Mesenchymal stem cell (in vitro differentiated cells and primary cell): ENCODE measurements around the gene ANKRD12.

Experiments
- DNase-seq: peaks from one replicate; pipeline ENCODE4 v3.0.0-alpha.2; 2013
- H2AFZ ChIP-seq: one replicate; pipeline ENCODE4 v1.6.1; 2013; ENCODE audit warnings: low read depth, mild to moderate bottlenecking, control low read depth, inconsistent platforms, low read length, moderate library complexity
- H2AK5ac ChIP-seq: 2 replicates; pipeline ENCODE4 v1.6.1; 2013; ENCODE audit warnings: low read length, moderate library complexity, mild to moderate bottlenecking, inconsistent platforms; ENCODE audit not compliant: severe bottlenecking
- H2BK120ac ChIP-seq: one replicate; pipeline ENCODE4 v1.6.1; 2013; ENCODE audit warnings: low read depth, mild to moderate bottlenecking, inconsistent platforms, low read length, moderate library complexity
- H2BK12ac ChIP-seq, 2 experiments: one replicate each; pipeline ENCODE4 v1.6.1; 2013; ENCODE audit warnings: inconsistent platforms in 2 of 2, low read length in 2 of 2, mild to moderate bottlenecking in 2 of 2, moderate library complexity in 2 of 2, control low read depth in 1 of 2
- H2BK15ac ChIP-seq: one replicate; pipeline ENCODE4 v1.6.1; 2013; ENCODE audit warnings: mild to moderate bottlenecking, low read depth, inconsistent platforms; ENCODE audit not compliant: poor library complexity, severe bottlenecking
- H2BK5ac ChIP-seq: 2 replicates; pipeline ENCODE4 v1.6.1; 2013; ENCODE audit warnings: low read depth, mild to moderate bottlenecking, low read length, control low read depth, inconsistent platforms; ENCODE audit not compliant: poor library complexity, severe bottlenecking
- H3K14ac ChIP-seq, 2 experiments: one replicate each; pipeline ENCODE4 v1.6.1; 2013; ENCODE audit warnings: inconsistent platforms in 2 of 2, low read length in 2 of 2, control low read depth in 1 of 2, mild to moderate bottlenecking in 1 of 2, moderate library complexity in 1 of 2
- H3K18ac ChIP-seq, 2 experiments: one replicate each; pipeline ENCODE4 v1.6.1; 2013; ENCODE audit warnings: inconsistent platforms in 2 of 2, low read length in 2 of 2, control low read depth in 1 of 2, low read depth in 1 of 2, mild to moderate bottlenecking in 1 of 2
- H3K23ac ChIP-seq, 2 experiments: one replicate each; pipeline ENCODE4 v1.6.1; 2013; ENCODE audit warnings: inconsistent platforms in 2 of 2, low read length in 2 of 2, mild to moderate bottlenecking in 2 of 2, moderate library complexity in 2 of 2, control low read depth in 1 of 2
- H3K27ac ChIP-seq: 2 replicates; pipeline ENCODE4 v1.5.1; 2013; ENCODE audit warnings: mild to moderate bottlenecking, moderate library complexity, low read length, control low read depth, inconsistent platforms; ENCODE audit not compliant: poor library complexity, severe bottlenecking
- H3K27me3 ChIP-seq, 2 experiments: 2 replicates each; pipeline versions ENCODE4 v1.6.1 to v1.7.0; 2013; ENCODE audit warnings: low read length in 2 of 2, mild to moderate bottlenecking in 2 of 2, moderate library complexity in 2 of 2, control low read depth in 1 of 2, inconsistent platforms in 1 of 2; ENCODE audit not compliant: control insufficient read depth in 1 of 2, insufficient read depth in 1 of 2
- H3K36me3 ChIP-seq, 2 experiments: 2 replicates each; pipeline versions ENCODE4 v1.6.1 to v1.7.0; 2013; ENCODE audit warnings: low read length in 2 of 2, control low read depth in 1 of 2, inconsistent platforms in 1 of 2, low read depth in 1 of 2, mild to moderate bottlenecking in 1 of 2; ENCODE audit not compliant: insufficient read depth in 2 of 2, control insufficient read depth in 1 of 2
- H3K4ac ChIP-seq, 2 experiments: one replicate each; pipeline ENCODE4 v1.6.1; 2013; ENCODE audit warnings: inconsistent platforms in 2 of 2, low read length in 2 of 2, mild to moderate bottlenecking in 2 of 2, moderate library complexity in 2 of 2, control low read depth in 1 of 2, low read depth in 1 of 2
- H3K4me1 ChIP-seq: 2 replicates; pipeline ENCODE4 v1.6.1; 2013; ENCODE audit warnings: low read depth, low read length, control low read depth; ENCODE audit not compliant: control insufficient read depth, insufficient read depth
- H3K4me2 ChIP-seq: 2 replicates; pipeline ENCODE4 v1.6.1; 2013; ENCODE audit warnings: low read length, mild to moderate bottlenecking, inconsistent platforms; ENCODE audit not compliant: poor library complexity, severe bottlenecking
- H3K4me3 ChIP-seq, 2 experiments: 2 replicates each; pipeline versions ENCODE4 v1.5.1 to v1.7.0; 2013; ENCODE audit warnings: low read length in 2 of 2, mild to moderate bottlenecking in 2 of 2, control low read depth in 1 of 2, low read depth in 1 of 2; ENCODE audit not compliant: insufficient read depth in 1 of 2
- H3K79me1 ChIP-seq: replicated peaks from 2 replicates; pipeline ENCODE4 v1.6.1; 2013; ENCODE audit warnings: mild to moderate bottlenecking, control low read depth, low read length, inconsistent platforms; ENCODE audit not compliant: poor library complexity, severe bottlenecking
- H3K9ac ChIP-seq: 2 replicates; pipeline ENCODE4 v1.7.0; 2013; ENCODE audit warnings: mild to moderate bottlenecking, low read length, moderate library complexity
- H3K9me3 ChIP-seq: 2 replicates; pipeline ENCODE4 v1.7.0; 2013; ENCODE audit warnings: mild to moderate bottlenecking, low read length; ENCODE audit not compliant: control insufficient read depth
- H4K8ac ChIP-seq: one replicate; pipeline ENCODE4 v1.6.1; 2013; ENCODE audit warnings: inconsistent platforms, mild to moderate bottlenecking, low read length, moderate library complexity
- H4K91ac ChIP-seq: one replicate; pipeline ENCODE4 v1.6.1; 2013; ENCODE audit warnings: mild to moderate bottlenecking, low read length, inconsistent platforms
- WGBS: methylation state at CpG from one replicate; pipeline ENCODE4 v1.1.7; 2013; ENCODE audit warnings: mixed read lengths; 5-methylcytosine and 5-hydroxymethylcytosine counted together

Gene ANKRD12

DNA sequence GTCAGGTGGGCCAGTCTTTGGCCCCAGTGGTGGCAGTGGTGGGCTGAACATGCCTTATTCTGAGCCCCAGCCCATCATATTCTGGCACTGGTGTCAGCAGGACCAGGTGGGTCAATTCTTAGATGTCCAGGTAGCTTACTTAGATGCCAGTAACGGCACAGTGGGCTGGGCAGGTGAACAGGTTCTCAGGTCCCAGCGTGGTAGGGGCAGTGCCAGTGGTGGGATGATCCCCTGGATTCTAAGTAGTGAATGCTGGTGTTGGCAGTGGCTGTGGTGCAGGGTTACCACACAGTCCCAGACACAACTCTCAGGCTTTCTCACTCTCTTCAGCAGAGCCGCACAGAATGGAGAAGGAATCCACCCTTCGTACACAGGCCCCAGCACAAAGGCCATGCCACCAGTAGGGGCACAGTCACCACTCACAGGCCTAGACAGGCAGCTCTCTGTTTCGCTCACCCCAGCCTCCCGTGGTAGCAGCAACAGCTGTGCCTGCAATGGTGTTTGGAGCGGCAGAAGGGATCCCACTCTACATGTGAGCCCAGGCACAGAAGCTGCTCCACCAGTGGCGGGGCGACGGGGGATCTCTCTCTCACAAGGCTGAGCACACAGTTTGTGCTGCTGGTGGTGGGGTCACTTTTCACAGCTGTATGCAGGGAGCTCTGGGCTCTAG is 97.3 kb downstream of the ANKRD12 start:
- no peak overlapping the region for H2AK5ac ChIP-seq
- H2BK120ac ChIP-seq: no peak overlapping the region
- H3K79me1 ChIP-seq: peaks cover 29% of the 10 kb centered on the region
- 97% methylated on average over 10 of the region's 10 CpGs for WGBS
- no peak overlapping the region for H2BK5ac ChIP-seq
- H2BK12ac ChIP-seq: no peak overlapping the region
- H3K9me3 ChIP-seq: peaks cover 16% of the 10 kb centered on the region
- H3K4me2 ChIP-seq: no peak overlapping the region
- no peak overlapping the region for H2AFZ ChIP-seq
- no peak overlapping the region for H2BK15ac ChIP-seq
- H3K27me3 ChIP-seq: no peaks in the 10 kb centered on the region
- no peak overlapping the region for H4K91ac ChIP-seq
- H3K14ac ChIP-seq: no peak overlapping the region
- H3K27ac ChIP-seq: no peak overlapping the region
- no peak for DNase-seq
- H4K8ac ChIP-seq: no peak overlapping the region
- H3K23ac ChIP-seq: no peak overlapping the region
- H3K4me3 ChIP-seq: no peak overlapping the region
- peaks cover 15 to 90% of the 10 kb centered on the region in 2 experiments for H3K36me3 ChIP-seq
- no peak overlapping the region for H3K9ac ChIP-seq
- H3K4ac ChIP-seq: no peak overlapping the region
- no peak overlapping the region for H3K18ac ChIP-seq
- H3K4me1 ChIP-seq: no peaks in the 10 kb centered on the region

GRCh38 chr18:9234528-9234927 is 97.9 kb downstream of the ANKRD12 start:
- Histone ChIP-seq H4K91ac (no peak overlapping the region), H3K4me3 (no peak overlapping the region), H3K27me3 (no peaks in the 10 kb centered on the region), H2BK5ac (no peak overlapping the region), H3K18ac (no peak overlapping the region), H4K8ac (no peak overlapping the region), H2BK120ac (no peak overlapping the region), H3K14ac (no peak overlapping the region), H3K36me3 (peaks cover 15 to 90% of the 10 kb centered on the region in 2 experiments), H3K79me1 (peaks cover 29% of the 10 kb centered on the region), H3K4ac (no peak overlapping the region), H2AK5ac (no peak overlapping the region), H2BK12ac (no peak overlapping the region), H3K4me2 (no peak overlapping the region), H3K9ac (no peak overlapping the region), H2BK15ac (no peak overlapping the region), H3K9me3 (peaks cover 16% of the 10 kb centered on the region), H2AFZ (no peak overlapping the region), H3K27ac (no peak overlapping the region), H3K4me1 (no peaks in the 10 kb centered on the region), H3K23ac (no peak overlapping the region)
- DNase-seq: no peak
- WGBS: 100% methylated on average over 1 of the region's 4 CpGs

GRCh38 chr18:9237981-9238380 is 101.4 kb downstream of the ANKRD12 start:
- Histone ChIP-seq H2BK15ac (no peak overlapping the region), H4K91ac (no peak overlapping the region), H3K36me3 (peaks cover 15 to 99% of the 10 kb centered on the region in 2 experiments), H3K79me1 (peaks cover 18% of the 10 kb centered on the region), H3K4me2 (no peak overlapping the region), H3K4me1 (no peaks in the 10 kb centered on the region), H3K4me3 (no peak overlapping the region), H2AFZ (no peak overlapping the region), H3K9ac (no peak overlapping the region), H3K18ac (no peak overlapping the region), H3K9me3 (peaks cover 4% of the 10 kb centered on the region), H3K4ac (no peak overlapping the region), H3K27me3 (no peaks in the 10 kb centered on the region), H2BK5ac (no peak overlapping the region), H2BK120ac (no peak overlapping the region), H2BK12ac (no peak overlapping the region), H4K8ac (no peak overlapping the region), H2AK5ac (no peak overlapping the region), H3K23ac (no peak overlapping the region), H3K27ac (no peak overlapping the region), H3K14ac (no peak overlapping the region)
- no peak for DNase-seq
- 98% methylated on average over 2 of the region's 2 CpGs for WGBS

- no peak for DNase-seq
- Histone ChIP-seq H3K14ac (no peak overlapping the region), H2BK120ac (no peak overlapping the region), H2BK5ac (no peak overlapping the region), H2AFZ (no peak overlapping the region), H3K18ac (no peak overlapping the region), H3K4ac (no peak overlapping the region), H2AK5ac (no peak overlapping the region), H3K9ac (no peak overlapping the region), H2BK15ac (no peak overlapping the region), H3K27ac (no peak overlapping the region), H2BK12ac (no peak overlapping the region), H3K23ac (no peak overlapping the region), H3K79me1 (peaks cover 5% of the 10 kb centered on the region), H3K36me3 (peaks cover 6 to 99% of the 10 kb centered on the region in 2 experiments), H3K27me3 (no peaks in the 10 kb centered on the region), H3K9me3 (no peaks in the 10 kb centered on the region), H4K91ac (no peak overlapping the region), H3K4me3 (no peak overlapping the region), H4K8ac (no peak overlapping the region), H3K4me2 (no peak overlapping the region), H3K4me1 (no peaks in the 10 kb centered on the region)
- WGBS: 100% methylated on average over 1 of the region's 1 CpG
Measured at GRCh38 chr18:9239720-9240119, 103.1 kb downstream of the ANKRD12 start.
